ENCODE data around the gene USP12.

The USP12 gene

DNA sequence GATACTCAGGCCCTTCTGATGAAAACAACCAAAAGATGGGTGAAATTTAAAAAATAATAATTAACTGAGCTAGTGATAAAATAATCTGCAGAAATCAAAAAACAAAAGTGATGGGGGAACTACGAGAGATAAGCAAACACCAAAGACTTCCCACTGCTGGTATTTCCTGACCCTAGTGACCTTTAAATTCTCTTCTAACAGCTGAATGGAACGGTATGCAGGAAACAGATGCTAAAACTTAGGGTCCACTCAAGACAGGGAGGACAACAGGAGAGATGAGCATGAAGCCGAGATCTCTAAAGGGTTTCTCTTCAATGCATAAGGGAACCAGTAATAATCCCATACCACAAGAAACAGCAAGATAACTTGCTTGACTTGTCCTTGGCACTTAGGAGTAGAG lies 50.8 kb downstream of the USP12 start:
- DNase-seq (ENCODE audit: low read depth): no peak

- no peak for DNase-seq (ENCODE audit: low read depth)
Measured at GRCh38 chr13:27120011-27120410, 51.6 kb downstream of the USP12 start.

GRCh38 chr13:27118428-27119054 lies 53.1 kb downstream of the USP12 start:
- DNase-seq (ENCODE audit: low read depth): no peak

- DNase-seq (ENCODE audit: low read depth): no peak
Measured at GRCh38 chr13:27117952-27118351, 53.7 kb downstream of the USP12 start.

- no peak for DNase-seq (ENCODE audit: low read depth)
Measured at GRCh38 chr13:27117158-27117557, 54.5 kb downstream of the USP12 start.

GRCh38 chr13:27113436-27113835 lies 58.2 kb downstream of the USP12 start:
- no peak for DNase-seq (ENCODE audit: low read depth)

DNA sequence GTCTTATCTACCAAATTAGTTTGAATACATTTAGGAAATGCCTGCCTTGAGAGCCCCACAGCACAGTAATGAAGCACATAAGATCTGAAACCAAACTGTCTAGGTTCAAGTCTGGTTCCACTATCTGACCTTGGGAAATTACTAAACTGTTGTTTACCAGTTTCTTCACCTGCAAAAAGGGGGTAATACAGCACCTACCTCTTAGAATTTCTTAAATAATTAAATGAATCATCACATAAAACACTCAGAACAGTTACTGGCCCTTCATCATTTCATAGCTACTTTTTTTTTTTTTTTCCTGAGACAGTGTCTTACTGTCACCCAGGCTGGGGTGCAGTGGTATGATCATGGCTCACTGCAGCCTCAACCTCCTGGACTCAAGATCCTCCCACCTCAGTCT lies 59.6 kb downstream of the USP12 start:
- DNase-seq (ENCODE audit: low read depth): no peak

DNA sequence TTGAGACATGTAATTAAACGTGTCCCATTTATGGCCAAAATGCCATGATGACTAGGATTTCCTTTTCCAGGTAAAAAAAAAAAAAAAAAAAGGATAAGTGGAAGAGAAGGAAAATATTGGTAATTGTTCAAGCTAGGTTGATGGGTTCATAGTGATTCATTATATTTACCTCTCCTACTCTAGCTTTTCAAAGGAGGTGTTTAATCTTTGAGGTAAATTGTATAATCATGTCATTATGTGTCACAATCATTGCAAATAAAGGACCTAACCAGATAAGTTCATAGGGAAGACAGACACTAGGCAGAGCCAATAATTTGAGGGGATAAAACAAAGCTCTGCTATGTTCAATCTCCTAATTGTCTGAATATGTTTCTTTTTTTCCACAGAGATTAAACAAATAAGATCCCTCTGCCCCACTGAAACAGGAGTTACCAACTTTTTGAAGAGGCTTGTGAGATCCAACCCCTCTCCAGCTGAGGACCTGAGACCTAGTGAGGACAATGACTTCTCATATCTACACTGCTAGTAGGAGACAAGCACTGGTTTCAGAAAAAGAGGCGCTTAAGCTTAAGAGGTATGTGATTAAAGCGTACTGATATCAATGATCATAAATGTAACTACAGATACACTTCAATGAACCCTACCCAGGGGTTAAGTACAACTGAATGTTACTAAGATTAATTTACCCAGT lies 61.4 kb downstream of the USP12 start:
- no peak for DNase-seq (ENCODE audit: low read depth)

GRCh38 chr13:27106144-27106543 lies 65.5 kb downstream of the USP12 start:
- no peak for DNase-seq (ENCODE audit: low read depth)

GRCh38 chr13:27104606-27105005 lies 67.0 kb downstream of the USP12 start:
- no peak for DNase-seq (ENCODE audit: low read depth)

- DNase-seq (ENCODE audit: low read depth): no peak
Measured at GRCh38 chr13:27101847-27102246, 69.8 kb downstream of the USP12 start.

- no peak for DNase-seq (ENCODE audit: low read depth)
Measured at GRCh38 chr13:27101289-27101688, 70.3 kb downstream of the USP12 start.

DNA sequence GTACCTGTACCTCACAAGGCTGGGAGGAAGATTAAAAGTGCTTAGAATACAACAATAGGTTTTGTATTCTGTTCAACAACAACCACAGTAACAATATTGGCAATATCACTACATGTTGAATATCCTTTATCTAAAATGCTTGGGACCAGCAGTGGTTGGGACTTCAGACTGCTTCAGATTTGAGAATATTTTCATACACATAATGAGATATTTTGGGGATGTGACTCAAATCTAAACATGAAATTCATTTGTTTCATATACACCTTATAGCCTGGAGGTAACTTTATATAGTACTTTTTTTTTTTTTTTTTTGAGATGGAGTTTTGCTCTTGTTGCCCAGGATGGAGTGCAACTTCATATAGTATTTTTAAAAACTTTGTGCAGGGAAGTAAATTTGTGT lies 73.9 kb downstream of the USP12 start:
- no peak for DNase-seq (ENCODE audit: low read depth)

DNA sequence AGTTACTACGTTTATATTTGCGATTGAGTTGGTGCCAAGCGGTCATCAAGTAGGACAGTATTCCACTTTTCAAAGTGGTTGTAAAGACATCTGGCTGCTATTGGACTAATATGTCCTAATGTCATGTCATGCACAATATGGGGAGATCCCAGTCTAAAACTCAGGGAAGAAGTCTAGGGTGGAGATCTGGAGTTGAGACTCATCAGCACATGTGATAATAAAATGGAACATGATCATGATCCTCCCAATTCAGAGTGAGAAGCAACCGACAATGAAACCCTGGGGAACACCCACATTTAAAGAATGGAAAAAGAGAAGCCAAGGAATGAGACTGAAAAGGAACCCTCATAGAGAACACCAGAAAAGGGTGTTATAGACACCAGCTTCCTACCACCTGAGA lies 80.2 kb downstream of the USP12 start:
- DNase-seq (ENCODE audit: low read depth): no peak

GRCh38 chr13:27088619-27089018 lies 83.0 kb downstream of the USP12 start:
- DNase-seq (ENCODE audit: low read depth): no peak

DNA sequence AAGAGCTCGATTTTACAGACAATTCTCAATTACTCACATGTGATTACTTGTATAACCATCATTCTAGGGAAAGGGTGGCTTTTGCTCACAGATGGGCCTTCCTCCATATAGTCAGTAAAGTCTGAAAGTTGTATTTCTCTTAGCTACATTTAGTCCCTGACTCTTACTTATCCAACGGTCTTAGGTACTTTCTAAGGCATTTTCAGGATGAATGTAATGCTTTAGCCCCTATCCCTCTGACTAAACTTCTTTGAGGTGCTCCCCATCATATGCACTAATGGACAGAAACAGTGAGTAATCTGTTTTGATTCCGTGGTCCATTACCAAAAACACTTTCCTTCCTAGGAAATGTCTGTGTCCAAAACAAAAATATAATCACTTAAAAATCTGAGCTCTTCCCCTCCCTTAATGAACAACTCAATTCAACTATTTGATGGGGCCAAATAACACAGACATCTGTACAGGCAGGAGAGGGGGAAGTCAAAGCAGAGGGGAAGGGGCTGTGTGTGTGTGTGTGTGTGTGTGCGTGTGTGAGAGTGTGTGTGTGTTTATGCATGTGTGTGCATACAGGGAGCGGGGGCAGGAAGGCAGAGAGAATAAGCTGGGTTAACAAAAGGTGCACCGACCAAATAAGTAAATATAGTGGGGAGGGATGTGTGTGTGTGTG lies 84.9 kb downstream of the USP12 start:
- DNase-seq (ENCODE audit: low read depth): no peak

- no peak for DNase-seq (ENCODE audit: low read depth)
Measured at GRCh38 chr13:27083183-27083582, 88.4 kb downstream of the USP12 start.

DNA sequence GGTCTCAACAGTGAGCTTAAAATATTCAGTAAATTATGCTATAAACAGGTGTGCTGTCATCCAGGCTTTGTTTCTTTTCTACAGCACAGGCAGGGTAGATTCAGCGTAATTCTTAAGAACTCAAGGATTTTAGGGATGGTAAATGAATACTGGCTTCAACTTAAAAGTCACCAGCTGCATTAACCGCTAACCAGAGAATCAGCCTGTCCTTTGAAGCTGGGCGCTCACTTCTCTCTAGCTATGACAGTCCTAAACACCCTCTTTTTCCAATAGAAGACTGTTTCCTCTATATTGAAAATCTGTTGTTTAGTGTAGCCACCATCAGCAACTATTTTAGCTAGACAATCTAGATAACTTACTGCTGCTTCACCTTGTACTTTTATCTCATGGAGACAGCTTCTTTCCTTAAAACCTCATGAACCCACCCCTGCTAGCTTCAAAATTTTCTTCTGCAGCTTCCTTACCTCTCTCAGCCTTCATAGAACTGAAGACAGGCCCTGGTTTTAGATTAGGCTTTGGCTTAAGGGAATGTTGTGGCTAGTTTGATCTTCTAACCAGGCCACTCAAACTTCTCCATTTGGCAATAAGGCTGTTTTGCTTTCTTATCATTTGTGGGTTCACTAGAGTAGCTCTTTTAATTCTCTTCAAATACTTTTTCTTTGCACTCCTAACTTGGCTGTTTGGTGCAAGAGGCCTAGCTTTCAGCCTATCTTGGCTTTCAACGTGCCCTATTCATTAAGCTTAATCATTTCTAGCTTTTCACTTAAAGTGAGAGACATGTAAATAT lies 89.5 kb downstream of the USP12 start:
- DNase-seq (ENCODE audit: low read depth): no peak

DNA sequence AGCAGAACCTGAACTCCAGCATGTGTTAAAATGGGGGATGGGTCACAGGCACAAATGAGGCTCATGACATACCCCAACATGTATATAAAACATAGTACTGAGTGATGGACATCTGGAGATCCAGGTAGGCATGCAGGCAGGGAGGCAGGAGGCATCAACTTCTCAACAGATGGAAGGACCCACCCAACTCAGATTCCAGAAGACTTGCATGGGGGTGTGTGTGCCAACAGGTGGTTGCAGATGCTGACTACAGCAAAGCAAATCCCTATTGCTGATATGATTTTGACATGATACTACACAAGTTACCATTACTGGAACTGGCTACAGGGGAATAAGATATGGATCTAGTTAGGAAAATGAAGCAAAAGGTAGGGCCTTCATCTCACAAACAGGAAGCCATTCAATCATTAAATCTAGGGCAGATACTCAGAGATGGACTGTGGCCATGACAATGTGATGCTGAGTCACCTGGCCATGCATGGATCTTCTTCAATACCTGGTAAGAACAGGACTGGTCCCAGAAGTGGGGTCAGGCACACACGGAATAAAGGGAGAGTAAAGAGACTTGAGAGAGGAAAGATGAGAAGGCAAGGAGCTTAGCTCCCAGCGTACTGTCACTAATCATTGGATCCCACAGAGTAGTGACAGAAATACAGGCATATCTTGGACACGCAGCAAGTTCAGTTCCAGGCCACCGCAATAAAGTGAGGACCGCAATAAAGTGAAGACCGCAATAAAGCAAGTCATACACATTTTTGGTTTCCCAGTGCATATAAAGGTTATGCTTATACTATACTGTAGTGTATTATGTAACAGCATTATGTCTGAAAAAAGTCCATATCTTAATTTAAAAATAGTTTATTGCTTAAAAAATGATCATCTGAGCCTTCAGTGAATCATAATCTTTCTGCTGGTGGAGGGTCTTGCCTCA lies 91.3 kb downstream of the USP12 start:
- no peak for DNase-seq (ENCODE audit: low read depth)

GRCh38 chr13:27079421-27079958 lies 92.1 kb downstream of the USP12 start:
- DNase-seq (ENCODE audit: low read depth): no peak

GRCh38 chr13:27077451-27077850 lies 94.2 kb downstream of the USP12 start:
- DNase-seq (ENCODE audit: low read depth): no peak
